ENCODE measurements around the gene SPTBN1. TPM values are rescaled to one million over a fixed set of nuclear protein-coding genes. Genes with fewer than 3 reads are reported as not detected.

SPTBN1 gene
- total and polyA plus RNA-seq, 9 donors, result 108 to 314 (median 232) TPM

- TF ChIP-seq POLR2A (IDR thresholded peaks at IDR 0.05), result no peak
- no peak for TF ChIP-seq EP300 (IDR thresholded peaks at IDR 0.05)
- no peak for TF ChIP-seq CTCF (IDR thresholded peaks at IDR 0.05)
- 95 to 98% (median 98%) methylated on average over 3 of the region's 3 CpGs for WGBS, 3 donors
- no peak overlapping the region for H3K4me3 ChIP-seq
- H3K27ac ChIP-seq, result peak overlapping the region in 1 of 2 donors; percentile 29
- no peaks in the 10 kb centered on the region for H3K36me3 ChIP-seq
- no peak for DNase-seq
- peaks cover 21% of the 10 kb centered on the region for H3K4me1 ChIP-seq (ENCODE audit: insufficient read depth)
- intact Hi-C loops (cut with DNase I), result no loop called here
- no peaks in the 10 kb centered on the region for H3K27me3 ChIP-seq
- H3K9me3 ChIP-seq, result no peaks in the 10 kb centered on the region
These were observed 214.9 kb downstream of the SPTBN1 start for GRCh38 chr2:54671010-54671409.

GRCh38 chr2:54671875-54672589 is 215.9 kb downstream of the SPTBN1 start:
- WGBS, 3 donors, result 84 to 91% (median 85%) methylated on average over 4 of the region's 4 CpGs
- peak overlapping the region in 1 of 2 donors; percentile 86 for H3K27ac ChIP-seq
- TF ChIP-seq CTCF (IDR thresholded peaks at IDR 0.05) (no peak), POLR2A (IDR thresholded peaks at IDR 0.05) (no peak), EP300 (IDR thresholded peaks at IDR 0.05) (no peak)
- intact Hi-C loops (cut with DNase I), result no loop called here
- H3K4me3 ChIP-seq, result no peak overlapping the region
- no peaks in the 10 kb centered on the region for H3K9me3 ChIP-seq
- DNase-seq, result no peak
- peaks cover 15% of the 10 kb centered on the region for H3K4me1 ChIP-seq (ENCODE audit: insufficient read depth)
- no peaks in the 10 kb centered on the region for H3K36me3 ChIP-seq
- no peaks in the 10 kb centered on the region for H3K27me3 ChIP-seq

- peak overlapping the region; percentile 57 to 86 for H3K27ac ChIP-seq
- H3K4me1 ChIP-seq (ENCODE audit: insufficient read depth), result peaks cover 13% of the 10 kb centered on the region
These were observed 216.7 kb downstream of the SPTBN1 start for GRCh38 chr2:54672590-54673456.

More at GRCh38 chr2:54672590-54673456, 216.7 kb downstream of the SPTBN1 start:
- intact Hi-C loops (cut with DNase I), result no loop called here
- H3K4me3 ChIP-seq, result no peak overlapping the region
- DNase-seq, result no peak
- no peak for TF ChIP-seq POLR2A (IDR thresholded peaks at IDR 0.05)
- peak in 1 of 3 donors; percentile 11 for TF ChIP-seq CTCF (IDR thresholded peaks at IDR 0.05)
- 33 to 43% (median 34%) methylated on average over 12 of the region's 12 CpGs for WGBS, 3 donors
- H3K9me3 ChIP-seq, result no peaks in the 10 kb centered on the region
- H3K36me3 ChIP-seq, result no peaks in the 10 kb centered on the region
- H3K27me3 ChIP-seq, result no peaks in the 10 kb centered on the region

Measured in ovary (tissue), 9 donors.